ENCODE measurements around the gene NPC1L1. TPM values are rescaled to one million over a fixed set of nuclear protein-coding genes. Genes with fewer than 3 reads are reported as not detected.

Gene NPC1L1
- total and polyA plus RNA-seq, 2 of the 13 experiments (the other 11 are each of a cell fraction or from before 2014, with no cell fraction given) = 4.8 to 14.5 TPM

GRCh38 chr7:44490351-44491200 lies 50.6 kb downstream of the NPC1L1 start, which contains the start of gene NUDCD3 (continued):
- TF ChIP-seq, protein P1, sequence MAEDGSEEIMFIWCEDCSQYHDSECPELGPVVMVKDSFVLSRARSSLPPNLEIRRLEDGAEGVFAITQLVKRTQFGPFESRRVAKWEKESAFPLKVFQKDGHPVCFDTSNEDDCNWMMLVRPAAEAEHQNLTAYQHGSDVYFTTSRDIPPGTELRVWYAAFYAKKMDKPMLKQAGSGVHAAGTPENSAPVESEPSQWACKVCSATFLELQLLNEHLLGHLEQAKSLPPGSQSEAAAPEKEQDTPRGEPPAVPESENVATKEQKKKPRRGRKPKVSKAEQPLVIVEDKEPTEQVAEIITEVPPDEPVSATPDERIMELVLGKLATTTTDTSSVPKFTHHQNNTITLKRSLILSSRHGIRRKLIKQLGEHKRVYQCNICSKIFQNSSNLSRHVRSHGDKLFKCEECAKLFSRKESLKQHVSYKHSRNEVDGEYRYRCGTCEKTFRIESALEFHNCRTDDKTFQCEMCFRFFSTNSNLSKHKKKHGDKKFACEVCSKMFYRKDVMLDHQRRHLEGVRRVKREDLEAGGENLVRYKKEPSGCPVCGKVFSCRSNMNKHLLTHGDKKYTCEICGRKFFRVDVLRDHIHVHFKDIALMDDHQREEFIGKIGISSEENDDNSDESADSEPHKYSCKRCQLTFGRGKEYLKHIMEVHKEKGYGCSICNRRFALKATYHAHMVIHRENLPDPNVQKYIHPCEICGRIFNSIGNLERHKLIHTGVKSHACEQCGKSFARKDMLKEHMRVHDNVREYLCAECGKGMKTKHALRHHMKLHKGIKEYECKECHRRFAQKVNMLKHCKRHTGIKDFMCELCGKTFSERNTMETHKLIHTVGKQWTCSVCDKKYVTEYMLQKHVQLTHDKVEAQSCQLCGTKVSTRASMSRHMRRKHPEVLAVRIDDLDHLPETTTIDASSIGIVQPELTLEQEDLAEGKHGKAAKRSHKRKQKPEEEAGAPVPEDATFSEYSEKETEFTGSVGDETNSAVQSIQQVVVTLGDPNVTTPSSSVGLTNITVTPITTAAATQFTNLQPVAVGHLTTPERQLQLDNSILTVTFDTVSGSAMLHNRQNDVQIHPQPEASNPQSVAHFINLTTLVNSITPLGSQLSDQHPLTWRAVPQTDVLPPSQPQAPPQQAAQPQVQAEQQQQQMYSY (CRISPR knock-in tag; IDR thresholded peaks at IDR 0.05) = 0 out of 2 replicates have a peak, but pooled peaks have one; percentile 2
- TF ChIP-seq FOXK2 (IDR thresholded peaks at IDR 0.05) (0 out of 2 replicates have a peak, but pooled peaks have one; percentile 33), KLF6 (CRISPR knock-in tag; IDR thresholded peaks at IDR 0.05) (no peak), NCOA2 (CRISPR knock-in tag; IDR thresholded peaks at IDR 0.05) (no peak), KAT8 (CRISPR knock-in tag; IDR thresholded peaks at IDR 0.05) (peak; percentile 97), DRAP1 (CRISPR knock-in tag; IDR thresholded peaks at IDR 0.05) (0 out of 2 replicates have a peak, but pooled peaks have one; percentile 21), ZNF556 (CRISPR knock-in tag; IDR thresholded peaks at IDR 0.05; ENCODE audit: borderline replicate concordance) (peak; percentile 76; the same call in 1 of the 2 replicates), ZNF629 (CRISPR knock-in tag; conservative IDR thresholded peaks at IDR 0.05) (no peak), ARNT (IDR thresholded peaks at IDR 0.05) (no peak), ZFP36 (IDR thresholded peaks at IDR 0.05; ENCODE audit: borderline replicate concordance, low read depth, low read length, partially characterized antibody) (no peak), ZNF143 (CRISPR knock-in tag; IDR thresholded peaks at IDR 0.05) (no peak), AKAP8 (CRISPR knock-in tag; IDR thresholded peaks at IDR 0.05) (0 out of 2 replicates have a peak, but pooled peaks have one; percentile 37), KDM2A (CRISPR knock-in tag; IDR thresholded peaks at IDR 0.05; ENCODE audit: borderline replicate concordance, low read depth) (peak; percentile 97), NCOA1 (CRISPR knock-in tag; IDR thresholded peaks at IDR 0.05) (no peak), ZNF292 (CRISPR knock-in tag; IDR thresholded peaks at IDR 0.05; ENCODE audit: borderline replicate concordance, low read depth) (no peak), ZNF691 (CRISPR knock-in tag; IDR thresholded peaks at IDR 0.05; ENCODE audit: borderline replicate concordance, low read depth) (no peak), IKZF1 (IDR thresholded peaks at IDR 0.05) (no peak), POLR2A (IDR thresholded peaks at IDR 0.05; ENCODE audit: insufficient read depth in 1 of 2, low read depth in 2 of 2, low read length in 2 of 2) (peak; percentile 78 to 91), ZNF235 (CRISPR knock-in tag; IDR thresholded peaks at IDR 0.05; ENCODE audit: borderline replicate concordance) (peak; percentile 90; the same call in 1 of the 2 replicates), NFKBIZ (CRISPR knock-in tag; IDR thresholded peaks at IDR 0.05) (no peak), HNF4G (IDR thresholded peaks at IDR 0.05; ENCODE audit: borderline replicate concordance, low read depth, low read length) (no peak), HNF4G (CRISPR knock-in tag; IDR thresholded peaks at IDR 0.05; ENCODE audit: borderline replicate concordance, low read depth) (0 out of 2 replicates have a peak, but pooled peaks have one; percentile 16), ZNF570 (CRISPR knock-in tag; IDR thresholded peaks at IDR 0.05; ENCODE audit: borderline replicate concordance) (no peak), ZNF777 (CRISPR knock-in tag; IDR thresholded peaks at IDR 0.05) (peak; percentile 83)
- TF ChIP-seq, protein P2, sequence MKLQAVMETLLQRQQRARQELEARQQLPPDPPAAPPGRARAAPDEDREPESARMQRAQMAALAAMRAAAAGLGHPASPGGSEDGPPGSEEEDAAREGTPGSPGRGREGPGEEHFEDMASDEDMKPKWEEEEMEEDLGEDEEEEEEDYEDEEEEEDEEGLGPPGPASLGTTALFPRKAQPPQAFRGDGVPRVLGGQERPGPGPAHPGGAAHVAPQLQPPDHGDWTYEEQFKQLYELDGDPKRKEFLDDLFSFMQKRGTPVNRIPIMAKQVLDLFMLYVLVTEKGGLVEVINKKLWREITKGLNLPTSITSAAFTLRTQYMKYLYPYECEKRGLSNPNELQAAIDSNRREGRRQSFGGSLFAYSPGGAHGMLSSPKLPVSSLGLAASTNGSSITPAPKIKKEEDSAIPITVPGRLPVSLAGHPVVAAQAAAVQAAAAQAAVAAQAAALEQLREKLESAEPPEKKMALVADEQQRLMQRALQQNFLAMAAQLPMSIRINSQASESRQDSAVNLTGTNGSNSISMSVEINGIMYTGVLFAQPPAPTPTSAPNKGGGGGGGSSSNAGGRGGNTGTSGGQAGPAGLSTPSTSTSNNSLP (IDR thresholded peaks at IDR 0.05; ENCODE audit: low read depth, low read length) = peak; percentile 11; the same call in 1 of the 2 replicates

Measured in HepG2 (cell line).